Liver (tissue), 9 donors: ENCODE data around the gene HTRA1. TPM values are rescaled to one million over a fixed set of nuclear protein-coding genes. Genes with fewer than 3 reads are reported as not detected.

Experiments
- DNase-seq: peaks from one replicate; pipeline ENCODE4 v3.0.0-alpha.2; 2017; ENCODE audit warnings: low spot score
- H3K27ac ChIP-seq, 2 donors: one replicate each; pipeline ENCODE4 v1.7.0; 2013; ENCODE audit warnings: inconsistent platforms in 2 of 2, low read length in 2 of 2, control low read depth in 1 of 2, low read depth in 1 of 2, mild to moderate bottlenecking in 1 of 2
- H3K27me3 ChIP-seq, 4 donors: one replicate each; pipeline versions ENCODE4 v1.6.1 to v1.7.0; 2013; ENCODE audit warnings: low read length in 3 of 4, inconsistent platforms in 1 of 4, mild to moderate bottlenecking in 1 of 4, moderate library complexity in 1 of 4; ENCODE audit not compliant: control insufficient read depth in 4 of 4, insufficient read depth in 4 of 4
- H3K36me3 ChIP-seq, 4 donors: one replicate each; pipeline versions ENCODE4 v1.6.1 to v1.7.0; 2013; ENCODE audit warnings: low read length in 3 of 4, mild to moderate bottlenecking in 3 of 4, low read depth in 1 of 4, moderate library complexity in 1 of 4; ENCODE audit not compliant: control insufficient read depth in 4 of 4, insufficient read depth in 3 of 4
- H3K4me1 ChIP-seq, 4 donors: one replicate each; pipeline versions ENCODE4 v1.6.1 to v1.7.0; 2013; ENCODE audit warnings: low read length in 3 of 4, mild to moderate bottlenecking in 3 of 4, moderate library complexity in 1 of 4; ENCODE audit not compliant: control insufficient read depth in 4 of 4, insufficient read depth in 4 of 4
- H3K4me3 ChIP-seq, 3 donors: one replicate each; pipeline versions ENCODE4 v1.6.1 to v1.7.0; 2013; ENCODE audit warnings: low read length in 3 of 3, control low read depth in 1 of 3, low read depth in 1 of 3, mild to moderate bottlenecking in 1 of 3
- H3K9ac ChIP-seq, 2 donors: one replicate each; pipeline ENCODE4 v1.7.0; 2013; ENCODE audit warnings: low read length in 2 of 2, mild to moderate bottlenecking in 2 of 2, moderate library complexity in 2 of 2, control low read depth in 1 of 2, low read depth in 1 of 2
- H3K9me3 ChIP-seq, 4 donors: one replicate each; pipeline versions ENCODE4 v1.6.1 to v1.7.0; 2013; ENCODE audit warnings: low read length in 3 of 4; ENCODE audit not compliant: control insufficient read depth in 4 of 4
- ATF3 ChIP-seq: IDR thresholded peaks from 2 replicates; pipeline ENCODE4 v1.6.1; 2016; ENCODE audit warnings: antibody characterized with exemption
- CTCF ChIP-seq: fragments of 150-350 bp; IDR thresholded peaks from 2 replicates; pipeline ENCODE4 v1.5.1; 2017; ENCODE audit warnings: improper control_type of control experiment, low read depth, low read length; ENCODE audit not compliant: missing input control
- EGR1 ChIP-seq, 2 donors: IDR thresholded peaks; 2 replicates each; pipeline ENCODE4 v1.6.1; 2016 to 2018; ENCODE audit warnings: antibody characterized with exemption in 2 of 2, low read depth in 2 of 2
- FOXA1 ChIP-seq: IDR thresholded peaks from 2 replicates; pipeline ENCODE4 v1.6.1; 2016; ENCODE audit warnings: antibody characterized with exemption
- FOXA2 ChIP-seq: IDR thresholded peaks from 2 replicates; pipeline ENCODE4 v1.6.1; 2016; ENCODE audit warnings: antibody characterized with exemption
- GABPA ChIP-seq, 2 donors: IDR thresholded peaks in 1 of 2; conservative IDR thresholded peaks in 1 of 2; 2 replicates each; pipeline ENCODE4 v1.6.1; 2016; ENCODE audit warnings: antibody characterized with exemption in 2 of 2, mild to moderate bottlenecking in 1 of 2, moderate library complexity in 1 of 2
- HNF4A ChIP-seq, 2 donors: conservative IDR thresholded peaks; 2 replicates each; pipeline ENCODE4 v1.6.1; 2016; ENCODE audit warnings: antibody characterized with exemption in 2 of 2, mild to moderate bottlenecking in 2 of 2
- HNF4G ChIP-seq: IDR thresholded peaks from 2 replicates; pipeline ENCODE4 v1.6.1; 2016; ENCODE audit warnings: antibody characterized with exemption
- JUND ChIP-seq, 2 donors: IDR thresholded peaks; 2 replicates each; pipeline ENCODE4 v1.6.1; 2016; ENCODE audit warnings: antibody characterized with exemption in 2 of 2
- MAX ChIP-seq: IDR thresholded peaks from 2 replicates; pipeline ENCODE4 v1.6.1; 2016; ENCODE audit warnings: antibody characterized with exemption
- NR2F2 ChIP-seq: IDR thresholded peaks from 2 replicates; pipeline ENCODE4 v1.6.1; 2016; ENCODE audit warnings: antibody characterized with exemption
- RAD21 ChIP-seq, 2 donors: IDR thresholded peaks; 2 replicates each; pipeline ENCODE4 v1.6.1; 2016; ENCODE audit warnings: antibody characterized with exemption in 2 of 2, mild to moderate bottlenecking in 2 of 2
- REST ChIP-seq: IDR thresholded peaks from 2 replicates; pipeline ENCODE4 v1.6.1; 2016; ENCODE audit warnings: antibody characterized with exemption, mild to moderate bottlenecking
- RXRA ChIP-seq, 2 donors: IDR thresholded peaks; 2 replicates each; pipeline ENCODE4 v1.6.1; 2017 to 2018; ENCODE audit warnings: antibody characterized with exemption in 2 of 2, mild to moderate bottlenecking in 1 of 2
- SP1 ChIP-seq: IDR thresholded peaks from 2 replicates; pipeline ENCODE4 v1.6.1; 2018; ENCODE audit warnings: antibody characterized with exemption, mild to moderate bottlenecking
- TAF1 ChIP-seq: conservative IDR thresholded peaks from 2 replicates; pipeline ENCODE4 v1.6.1; 2016; ENCODE audit warnings: antibody characterized with exemption, mild to moderate bottlenecking
- YY1 ChIP-seq: IDR thresholded peaks from 2 replicates; pipeline ENCODE4 v1.6.1; 2016; ENCODE audit warnings: antibody characterized with exemption, mild to moderate bottlenecking
- ZBTB33 ChIP-seq: IDR thresholded peaks from 2 replicates; pipeline ENCODE4 v1.6.1; 2016; ENCODE audit warnings: antibody characterized with exemption
- WGBS: extraction: QIAGEN DNeasy Blood & Tissue Kit; methylation state at CpG from one replicate; pipeline ENCODE4 v1.1.7; 2013; 5-methylcytosine and 5-hydroxymethylcytosine counted together
- polyA plus RNA-seq, 2 donors: library from polyadenylated mRNA; stranded (reverse) in 1 of 2; unstranded in 1 of 2; fragments of 200-250 nt in 1 of 2; fragments of >200 nt in 1 of 2; fragmentation: Nextera tagmentation in 1 of 2; extraction: Ambion mirVana in 1 of 2; gene quantifications; one replicate each; pipeline versions ENCODE4 v1.2.1 to v1.2.3, GENCODE V29; 2013 to 2015
- total RNA-seq, 2 donors: library from RNA; depleted of rRNA; stranded (reverse); fragments of >200 nt; gene quantifications; one replicate each; pipeline ENCODE4 v1.2.3, GENCODE V29; 2014
- donor health status: healthy.
- donor health status: healthy.
- donor health status: healthy.
- donor health status: healthy.
- donor health status: healthy.

HTRA1 gene
- total and polyA plus RNA-seq, 4 donors: 4.3 to 289 (median 72.1) TPM

GRCh38 chr10:122464586-122464985 lies 3.2 kb downstream of the HTRA1 start:
- Histone ChIP-seq H3K9me3 (no peaks in the 10 kb centered on the region), H3K9ac (no peak overlapping the region), H3K27me3 (no peaks in the 10 kb centered on the region), H3K4me3 (no peak overlapping the region), H3K4me1 (peaks cover 3 to 27% (median 16%) of the 10 kb centered on the region in 4 donors), H3K36me3 (peaks cover 0 to 2% (median 0%) of the 10 kb centered on the region in 4 donors), H3K27ac (no peak overlapping the region)
- WGBS: 93% methylated on average over 11 of the region's 11 CpGs
- TF ChIP-seq RXRA (IDR thresholded peaks at IDR 0.05) (no peak), HNF4A (conservative IDR thresholded peaks at IDR 0.05) (no peak), ZBTB33 (no peak), HNF4G (no peak), NR2F2 (no peak), SP1 (no peak), FOXA1 (no peak), GABPA (IDR thresholded peaks at IDR 0.05 in 1 of 2, conservative IDR thresholded peaks at IDR 0.05 in 1 of 2) (no peak), CTCF (no peak), MAX (no peak), EGR1 (IDR thresholded peaks at IDR 0.05; ENCODE audit: low read depth in 2 of 2) (no peak), REST (no peak), TAF1 (no peak), RAD21 (IDR thresholded peaks at IDR 0.05) (no peak), YY1 (no peak)
- no peak for DNase-seq

- peaks cover 3 to 25% (median 15%) of the 10 kb centered on the region in 4 donors for H3K4me1 ChIP-seq
- TF ChIP-seq HNF4G (no peak), JUND (IDR thresholded peaks at IDR 0.05) (no peak), EGR1 (IDR thresholded peaks at IDR 0.05; ENCODE audit: low read depth in 2 of 2) (no peak), FOXA2 (no peak), NR2F2 (no peak), MAX (no peak), RAD21 (IDR thresholded peaks at IDR 0.05) (no peak), YY1 (no peak), TAF1 (no peak), GABPA (IDR thresholded peaks at IDR 0.05 in 1 of 2, conservative IDR thresholded peaks at IDR 0.05 in 1 of 2) (no peak), SP1 (no peak), ZBTB33 (no peak), CTCF (no peak), RXRA (IDR thresholded peaks at IDR 0.05) (no peak), ATF3 (no peak), HNF4A (conservative IDR thresholded peaks at IDR 0.05) (no peak), FOXA1 (no peak)
Measured at GRCh38 chr10:122465401-122466040, 4.2 kb downstream of the HTRA1 start.

More at GRCh38 chr10:122465401-122466040, 4.2 kb downstream of the HTRA1 start:
- WGBS: 83% methylated on average over 6 of the region's 6 CpGs
- Histone ChIP-seq H3K9ac (no peak overlapping the region), H3K9me3 (no peaks in the 10 kb centered on the region), H3K27ac (no peak overlapping the region), H3K27me3 (no peaks in the 10 kb centered on the region), H3K36me3 (peaks cover 0 to 2% (median 0%) of the 10 kb centered on the region in 4 donors), H3K4me3 (no peak overlapping the region)
- no peak for DNase-seq
